GM19438 (cell line): Measurements from ENCODE around the gene DNAJB13.
A peak's percentile ranks its signal among the peaks of the same experiment; 100 is the strongest.

Source experiments
- ATAC-seq: cut with Tn5 transposase; IDR thresholded peaks from one replicate; pipeline ENCODE4 v1.9.1; 2021; ENCODE audit warnings: low read depth; ENCODE audit not compliant: unreplicated experiment

The DNAJB13 gene

GRCh38 chr11:73998846-73999575 is 48.2 kb downstream of the DNAJB13 start:
- no peak for ATAC-seq

- ATAC-seq: no peak
Observed at GRCh38 chr11:73999581-74000306, 48.9 kb downstream of the DNAJB13 start.

DNA sequence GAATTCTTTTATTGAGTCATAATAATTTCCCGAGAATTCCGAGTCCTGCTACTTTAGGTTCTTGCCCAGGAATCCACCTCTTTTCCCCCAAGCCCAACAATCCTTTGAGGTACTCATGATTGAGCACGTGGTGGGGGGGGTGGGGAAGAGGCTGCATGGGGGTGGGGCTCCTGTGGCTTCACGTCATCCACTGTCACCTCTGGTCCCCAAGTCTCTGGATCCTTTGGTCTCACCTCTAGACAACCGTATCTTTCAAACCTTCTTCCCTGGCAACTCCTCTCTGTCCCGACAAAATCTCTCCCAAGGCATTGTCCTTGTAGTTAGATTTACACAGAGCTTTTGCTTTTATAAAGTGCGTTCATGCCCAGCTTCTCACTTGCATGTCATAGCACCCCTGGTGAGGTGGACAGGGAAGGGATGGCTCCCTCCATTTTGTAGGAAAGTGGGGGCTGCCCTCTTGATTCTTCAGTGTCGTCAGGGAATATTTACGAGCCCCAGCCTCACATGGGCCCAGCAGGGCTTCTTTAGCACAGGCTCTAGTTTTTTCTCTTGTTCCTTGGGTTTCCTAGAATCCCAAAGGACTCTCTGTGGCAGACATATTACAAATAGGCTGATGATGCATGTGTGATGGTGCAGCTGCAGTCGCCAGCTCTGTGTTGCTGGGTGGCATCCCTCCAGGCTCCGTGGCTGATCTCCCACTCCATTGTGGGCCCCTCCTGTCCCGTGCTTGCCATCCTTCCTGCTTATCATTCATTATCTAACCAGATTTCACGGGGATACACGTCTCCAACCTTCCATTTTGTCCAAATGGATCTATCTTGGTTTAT is 49.7 kb downstream of the DNAJB13 start:
- no peak for ATAC-seq

DNA sequence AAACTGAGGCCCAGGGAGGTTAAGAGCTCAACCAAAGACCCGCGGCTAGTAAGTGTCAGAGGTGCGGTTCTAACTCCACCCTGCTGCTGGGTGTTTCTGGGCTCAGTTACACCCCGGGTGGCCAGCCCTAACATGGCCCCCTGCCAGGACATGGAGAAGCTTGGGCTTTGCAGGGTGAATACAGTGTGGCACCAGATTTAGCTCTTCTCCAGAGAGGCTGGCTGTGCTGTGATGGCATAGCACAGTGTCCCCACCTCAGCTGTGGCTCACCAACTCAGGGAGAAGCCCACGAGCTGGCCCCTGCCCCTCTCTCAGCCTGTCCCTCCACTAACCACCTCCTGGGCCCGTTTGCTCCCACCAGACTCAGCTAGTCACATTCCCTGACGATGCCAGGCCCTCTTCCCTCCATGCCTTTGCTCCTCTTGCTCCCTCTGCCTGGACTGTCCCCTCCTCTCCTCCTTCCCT is 51.0 kb downstream of the DNAJB13 start:
- ATAC-seq: no peak

DNA sequence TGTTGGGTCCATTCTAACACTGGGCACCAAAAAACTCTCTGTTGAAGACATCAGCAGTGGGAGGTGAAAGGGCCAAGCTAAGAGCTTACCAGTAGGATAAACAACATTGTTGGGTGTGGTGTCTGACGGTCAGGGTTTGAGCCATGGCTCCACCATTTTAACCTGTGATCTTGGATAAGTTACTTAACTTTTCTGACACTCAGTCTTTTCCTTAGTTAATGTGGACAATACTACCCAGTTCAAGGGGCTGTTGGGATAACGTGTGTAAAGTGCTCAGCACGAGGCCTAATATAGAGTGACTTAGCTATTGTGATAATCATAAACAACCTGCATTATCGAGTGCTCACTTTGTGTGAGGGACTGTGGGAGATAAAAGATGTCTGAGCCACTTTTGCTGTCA is 52.0 kb downstream of the DNAJB13 start:
- ATAC-seq: no peak

GRCh38 chr11:74004046-74004695 is 53.3 kb downstream of the DNAJB13 start:
- no peak for ATAC-seq

DNA sequence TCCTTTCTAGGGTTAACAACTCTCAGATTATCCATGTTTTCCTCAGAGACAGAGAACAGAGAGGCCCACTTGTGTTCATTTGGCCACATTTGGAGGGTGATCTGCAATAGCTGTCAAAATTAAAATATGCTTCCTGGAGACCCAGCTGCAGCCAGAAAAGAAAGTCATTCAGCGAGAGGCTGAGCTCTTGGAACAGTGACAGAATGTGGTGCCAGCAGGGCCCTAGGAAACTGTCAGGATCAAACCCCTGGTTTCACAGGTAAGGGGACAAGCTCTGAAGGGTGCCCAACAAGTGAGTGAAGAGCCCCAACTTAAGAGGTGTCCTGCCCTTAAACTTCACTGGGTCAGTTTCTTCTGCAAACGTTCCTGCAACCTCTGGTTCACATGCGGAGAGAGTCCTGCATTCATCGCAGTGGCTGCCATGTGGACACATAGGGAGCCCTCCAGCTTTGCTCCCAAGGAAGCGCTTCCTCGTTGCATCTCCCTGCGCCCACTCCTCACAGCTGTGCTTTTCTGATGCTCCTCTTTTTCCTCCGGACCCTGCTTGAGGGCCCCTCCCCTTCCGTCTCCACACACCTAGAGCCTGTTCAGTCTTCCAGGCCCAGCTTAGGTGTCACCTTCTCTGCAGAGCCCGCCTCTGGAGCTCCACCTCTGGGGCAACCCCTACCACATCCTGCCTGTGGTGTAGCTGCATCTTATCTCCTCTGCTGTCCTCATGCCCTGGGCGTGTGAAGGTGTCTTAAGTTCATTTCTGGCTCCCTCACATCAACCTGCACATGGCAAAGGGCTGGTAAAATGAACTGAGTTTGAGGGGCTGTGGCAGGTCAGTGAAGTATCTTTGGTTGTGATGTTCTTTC is 54.2 kb downstream of the DNAJB13 start:
- ATAC-seq: no peak

DNA sequence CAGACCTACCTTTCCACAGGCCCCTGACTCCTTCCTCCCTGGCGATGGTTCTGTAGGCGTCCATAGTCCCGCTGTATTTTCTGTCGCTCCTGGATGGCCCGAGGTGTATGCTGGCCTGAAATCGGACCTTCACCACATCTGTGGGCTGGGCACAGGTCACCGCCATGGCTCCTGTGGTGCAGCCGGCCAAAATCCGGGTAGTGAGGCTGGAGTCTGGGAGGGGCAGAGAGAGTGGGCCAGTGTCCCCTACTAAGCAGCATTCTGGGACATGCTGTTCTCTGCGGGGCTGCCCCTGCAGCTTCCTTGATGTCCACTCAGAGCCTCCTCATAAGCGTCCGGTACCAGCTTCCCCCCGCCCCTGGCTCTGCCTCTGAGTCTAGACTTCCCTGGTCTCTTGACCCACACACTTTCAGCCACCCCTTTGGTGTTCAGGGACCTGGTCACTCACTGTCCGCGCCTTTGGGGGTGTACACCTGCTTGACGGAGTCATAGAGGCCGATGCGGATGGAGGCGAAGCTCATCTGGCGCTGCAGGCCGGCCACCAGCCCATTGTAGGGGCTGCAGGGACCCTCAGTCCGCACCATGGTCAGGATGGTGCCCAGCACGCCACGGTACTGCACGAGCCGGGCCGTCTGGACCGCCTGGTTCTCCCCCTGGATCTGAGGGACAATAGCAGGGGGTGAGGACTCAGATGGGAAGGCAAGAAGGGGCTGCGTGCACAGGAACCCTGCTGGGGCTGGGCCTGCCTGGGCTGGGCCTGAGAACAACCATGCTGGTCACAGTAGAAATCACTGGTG is 55.1 kb downstream of the DNAJB13 start:
- ATAC-seq: no peak

GRCh38 chr11:74006743-74007304 is 56.0 kb downstream of the DNAJB13 start:
- ATAC-seq: no peak

- ATAC-seq: no peak
Observed at GRCh38 chr11:74007691-74008372, 57.0 kb downstream of the DNAJB13 start.

- no peak for ATAC-seq
Observed at GRCh38 chr11:74008373-74009229, 57.8 kb downstream of the DNAJB13 start, which contains the start of gene UCP3. Gene UCP3, minus strand, starts transcription at chr11:74009085. Its CDS starts 2,043 bp downstream, at chr11:74007042.

DNA sequence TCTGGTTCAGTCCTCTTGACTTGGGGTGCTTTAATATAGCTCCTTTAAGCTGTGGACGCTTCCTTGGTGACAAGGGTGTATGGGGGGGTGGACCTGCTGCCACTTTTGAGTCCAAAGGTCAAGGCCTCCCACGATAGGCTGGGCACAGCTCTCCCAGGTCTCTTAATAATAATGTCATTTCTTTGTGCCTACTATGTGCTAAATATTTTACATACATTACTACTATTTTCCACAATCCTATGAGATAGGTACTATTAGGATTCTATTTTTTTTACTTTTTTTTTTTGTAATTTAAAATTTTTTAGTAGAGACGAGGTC is 58.4 kb downstream of the DNAJB13 start:
- ATAC-seq: no peak

- ATAC-seq: no peak
Observed at GRCh38 chr11:74009675-74010305, 59.0 kb downstream of the DNAJB13 start.

- no peak for ATAC-seq
Observed at GRCh38 chr11:74010306-74011300, 59.8 kb downstream of the DNAJB13 start.

DNA sequence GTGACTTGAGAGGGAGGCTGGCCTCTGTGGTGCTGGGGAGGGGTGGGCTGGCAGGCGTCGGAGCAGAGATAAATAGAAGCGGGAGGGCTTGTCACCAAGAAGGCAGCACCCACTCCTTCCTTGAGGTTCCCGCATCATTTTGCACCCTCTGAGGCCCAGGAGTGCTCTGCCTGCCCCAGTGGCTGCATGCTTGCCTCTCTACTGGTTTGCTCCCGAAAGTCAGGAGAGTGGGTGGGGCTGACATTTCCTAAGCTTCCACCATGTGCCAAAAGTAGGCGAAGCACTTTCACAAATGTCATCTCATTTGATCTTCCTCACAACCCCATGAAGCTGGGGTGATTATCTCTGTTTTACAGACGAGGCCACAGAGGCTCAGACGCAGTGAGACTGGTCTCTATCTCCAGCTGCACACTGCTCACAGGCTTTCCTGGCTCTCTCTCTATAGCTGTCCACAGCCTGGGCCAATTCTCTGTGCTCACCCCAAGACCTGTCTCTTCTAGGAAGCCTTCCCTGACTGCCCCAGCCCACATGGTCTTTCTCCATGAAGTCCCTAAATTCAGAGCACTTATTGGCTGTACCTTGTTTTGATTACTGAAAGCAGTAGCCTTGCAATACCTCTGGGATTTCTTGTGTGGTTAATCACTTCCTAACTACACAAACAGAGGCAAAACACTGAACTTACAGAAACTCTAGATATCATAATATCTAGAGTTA is 60.7 kb downstream of the DNAJB13 start:
- ATAC-seq: peak; percentile 71
